GM19452 (cell line): ENCODE data around the gene TAS2R1.

Experiments
- ATAC-seq: cut with Tn5 transposase; IDR thresholded peaks from one replicate; pipeline ENCODE4 v1.9.1; 2021; ENCODE audit not compliant: unreplicated experiment

Gene TAS2R1

GRCh38 chr5:9589049-9589835 lies 40.9 kb downstream of the TAS2R1 start:
- ATAC-seq: no peak

GRCh38 chr5:9588254-9588653 lies 41.9 kb downstream of the TAS2R1 start:
- ATAC-seq: no peak

- ATAC-seq: no peak
Observed at GRCh38 chr5:9587135-9587534, 43.0 kb downstream of the TAS2R1 start.

GRCh38 chr5:9582406-9582805 lies 47.7 kb downstream of the TAS2R1 start:
- no peak for ATAC-seq
